Measurements from ENCODE around the gene NUP153.

The NUP153 gene

GRCh38 chr6:17635568-17635967 lies 71.2 kb downstream of the NUP153 start:
- TF ChIP-seq SIN3A (IDR thresholded peaks at IDR 0.05; ENCODE audit: borderline replicate concordance, insufficient read depth, low read length) = no peak
- TF ChIP-seq POLR2AphosphoS5 (IDR thresholded peaks at IDR 0.05; ENCODE audit: low read depth, low read length) = no peak
- no peak for TF ChIP-seq FOXP2 (optimal IDR thresholded peaks at IDR 0.05; ENCODE audit: borderline replicate concordance, extremely low read depth, extremely low read length, insufficient read depth)
- TF ChIP-seq, protein P1, sequence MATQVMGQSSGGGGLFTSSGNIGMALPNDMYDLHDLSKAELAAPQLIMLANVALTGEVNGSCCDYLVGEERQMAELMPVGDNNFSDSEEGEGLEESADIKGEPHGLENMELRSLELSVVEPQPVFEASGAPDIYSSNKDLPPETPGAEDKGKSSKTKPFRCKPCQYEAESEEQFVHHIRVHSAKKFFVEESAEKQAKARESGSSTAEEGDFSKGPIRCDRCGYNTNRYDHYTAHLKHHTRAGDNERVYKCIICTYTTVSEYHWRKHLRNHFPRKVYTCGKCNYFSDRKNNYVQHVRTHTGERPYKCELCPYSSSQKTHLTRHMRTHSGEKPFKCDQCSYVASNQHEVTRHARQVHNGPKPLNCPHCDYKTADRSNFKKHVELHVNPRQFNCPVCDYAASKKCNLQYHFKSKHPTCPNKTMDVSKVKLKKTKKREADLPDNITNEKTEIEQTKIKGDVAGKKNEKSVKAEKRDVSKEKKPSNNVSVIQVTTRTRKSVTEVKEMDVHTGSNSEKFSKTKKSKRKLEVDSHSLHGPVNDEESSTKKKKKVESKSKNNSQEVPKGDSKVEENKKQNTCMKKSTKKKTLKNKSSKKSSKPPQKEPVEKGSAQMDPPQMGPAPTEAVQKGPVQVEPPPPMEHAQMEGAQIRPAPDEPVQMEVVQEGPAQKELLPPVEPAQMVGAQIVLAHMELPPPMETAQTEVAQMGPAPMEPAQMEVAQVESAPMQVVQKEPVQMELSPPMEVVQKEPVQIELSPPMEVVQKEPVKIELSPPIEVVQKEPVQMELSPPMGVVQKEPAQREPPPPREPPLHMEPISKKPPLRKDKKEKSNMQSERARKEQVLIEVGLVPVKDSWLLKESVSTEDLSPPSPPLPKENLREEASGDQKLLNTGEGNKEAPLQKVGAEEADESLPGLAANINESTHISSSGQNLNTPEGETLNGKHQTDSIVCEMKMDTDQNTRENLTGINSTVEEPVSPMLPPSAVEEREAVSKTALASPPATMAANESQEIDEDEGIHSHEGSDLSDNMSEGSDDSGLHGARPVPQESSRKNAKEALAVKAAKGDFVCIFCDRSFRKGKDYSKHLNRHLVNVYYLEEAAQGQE (IDR thresholded peaks at IDR 0.05; ENCODE audit: insufficient read depth in 1 of 2, low read depth in 2 of 2, low read length in 2 of 2) = no peak

DNA sequence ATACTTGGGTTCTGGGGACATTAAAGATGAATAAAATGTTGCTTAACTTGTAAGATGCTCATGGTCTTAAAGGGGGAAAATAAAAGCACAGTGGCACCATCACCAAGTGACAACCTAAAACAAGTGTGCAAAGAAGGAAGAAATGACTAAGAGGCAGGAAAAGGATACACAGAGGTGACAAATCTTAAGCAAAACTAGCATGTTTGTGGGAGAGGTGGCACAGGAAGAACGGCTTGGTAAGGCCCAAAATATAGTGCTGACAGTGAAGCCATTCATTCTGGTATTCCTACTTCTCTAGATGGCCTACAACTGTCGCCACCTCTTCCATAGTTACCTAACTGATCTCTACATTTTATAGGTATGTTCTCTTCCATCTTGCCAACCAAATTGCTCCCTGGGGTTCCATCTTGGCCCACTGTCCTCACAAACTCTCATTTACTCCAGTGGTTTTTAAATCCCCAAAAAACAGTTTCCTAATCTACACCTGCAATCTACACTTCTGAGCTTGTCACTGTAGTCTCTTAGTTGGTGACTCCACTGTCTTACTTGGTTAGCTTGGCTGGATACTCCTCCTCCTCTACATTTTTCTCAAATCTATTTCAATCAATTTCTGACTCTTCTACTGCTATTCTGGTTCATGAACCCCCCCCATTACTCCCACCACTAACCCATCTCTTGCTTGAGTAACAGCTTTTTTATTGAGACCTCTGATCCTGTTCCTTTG lies 73.1 kb downstream of the NUP153 start:
- TF ChIP-seq, protein P1 (IDR thresholded peaks at IDR 0.05; ENCODE audit: insufficient read depth in 1 of 2, low read depth in 2 of 2, low read length in 2 of 2) = no peak
- no peak for TF ChIP-seq TAF1 (IDR thresholded peaks at IDR 0.05; ENCODE audit: borderline replicate concordance, insufficient read depth, low read length)
- peak; percentile 15; the same call in 1 of the 2 replicates for TF ChIP-seq POLR2AphosphoS5 (IDR thresholded peaks at IDR 0.05; ENCODE audit: low read depth, low read length)
- TF ChIP-seq FOXP2 (optimal IDR thresholded peaks at IDR 0.05; ENCODE audit: borderline replicate concordance, extremely low read depth, extremely low read length, insufficient read depth) = no peak
- TF ChIP-seq SIN3A (IDR thresholded peaks at IDR 0.05; ENCODE audit: borderline replicate concordance, insufficient read depth, low read length) = no peak

DNA sequence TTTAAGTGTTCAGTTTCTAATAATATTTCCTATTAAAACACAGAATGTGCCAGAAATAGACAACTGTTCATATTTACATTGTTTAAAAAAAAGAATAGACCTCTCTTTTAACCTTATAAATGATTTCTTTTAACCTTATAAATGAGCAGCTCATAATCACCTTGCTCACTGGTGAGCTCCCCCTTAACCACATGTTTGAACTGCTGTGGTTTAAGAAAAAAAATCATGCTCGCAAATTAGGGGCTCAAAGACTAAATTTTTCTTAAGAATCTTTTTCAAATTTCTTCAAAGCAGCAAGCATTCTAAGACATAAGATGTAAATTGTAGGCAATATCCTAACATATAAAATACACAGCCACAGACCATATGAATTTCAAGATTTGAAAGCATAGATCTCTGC lies 73.8 kb downstream of the NUP153 start:
- TF ChIP-seq FOXP2 (optimal IDR thresholded peaks at IDR 0.05; ENCODE audit: borderline replicate concordance, extremely low read depth, extremely low read length, insufficient read depth) (no peak), TAF1 (IDR thresholded peaks at IDR 0.05; ENCODE audit: borderline replicate concordance, insufficient read depth, low read length) (no peak), SIN3A (IDR thresholded peaks at IDR 0.05; ENCODE audit: borderline replicate concordance, insufficient read depth, low read length) (no peak), POLR2AphosphoS5 (IDR thresholded peaks at IDR 0.05; ENCODE audit: low read depth, low read length) (no peak)
- TF ChIP-seq, protein P1 (IDR thresholded peaks at IDR 0.05; ENCODE audit: insufficient read depth in 1 of 2, low read depth in 2 of 2, low read length in 2 of 2) = no peak

DNA sequence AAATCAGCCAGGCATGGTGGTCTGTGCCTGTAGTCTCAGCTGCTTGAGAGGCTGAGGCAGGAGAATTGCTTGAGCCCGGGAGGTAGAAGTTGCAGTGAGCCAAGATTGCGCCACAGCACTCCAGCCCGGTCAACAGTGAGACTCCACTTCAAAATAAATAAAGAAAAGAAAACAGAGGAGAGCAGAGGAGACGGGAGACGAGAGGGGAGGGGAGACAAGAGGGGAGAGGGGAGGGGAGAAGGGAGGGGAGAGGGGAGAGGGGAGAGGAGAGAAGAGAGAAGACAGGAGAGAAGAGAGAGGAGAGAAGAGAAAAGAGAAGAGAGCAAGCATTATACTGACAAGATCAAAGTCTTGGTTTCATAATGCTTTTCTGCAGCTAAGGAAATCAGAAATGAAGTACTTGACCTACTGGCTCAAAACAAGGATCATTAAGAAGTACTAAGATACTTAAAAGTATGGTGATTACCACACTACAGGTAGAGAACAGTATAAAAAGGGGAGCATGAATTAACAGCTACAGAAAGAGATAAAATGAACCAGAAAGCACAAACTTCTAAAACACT lies 76.1 kb downstream of the NUP153 start:
- no peak for TF ChIP-seq FOXP2 (optimal IDR thresholded peaks at IDR 0.05; ENCODE audit: borderline replicate concordance, extremely low read depth, extremely low read length, insufficient read depth)
- TF ChIP-seq, protein P1 (IDR thresholded peaks at IDR 0.05; ENCODE audit: insufficient read depth in 1 of 2, low read depth in 2 of 2, low read length in 2 of 2) = no peak
- TF ChIP-seq SIN3A (IDR thresholded peaks at IDR 0.05; ENCODE audit: borderline replicate concordance, insufficient read depth, low read length) = no peak
- TF ChIP-seq POLR2AphosphoS5 (IDR thresholded peaks at IDR 0.05; ENCODE audit: low read depth, low read length) = no peak
- TF ChIP-seq TAF1 (IDR thresholded peaks at IDR 0.05; ENCODE audit: borderline replicate concordance, insufficient read depth, low read length) = no peak

Measured in PFSK-1 (cell line).